NB4 (cell line): ENCODE results near the gene MASP1.

Experiments used
- POLR2A ChIP-seq: IDR thresholded peaks from 2 replicates; pipeline ENCODE4 v1.6.1; 2011; ENCODE audit warnings: mild to moderate bottlenecking; ENCODE audit not compliant: insufficient read length; ENCODE audit errors: extremely low read depth
- TF ChIP-seq, protein P1 (sequence below): IDR thresholded peaks from 2 replicates; pipeline ENCODE4 v1.6.1; 2011; ENCODE audit warnings: low read depth, low read length
- TF ChIP-seq, protein P2 (sequence below): IDR thresholded peaks from one replicate; pipeline ENCODE4 v1.5.1; 2012; ENCODE audit warnings: low read depth, low read length

DNA sequence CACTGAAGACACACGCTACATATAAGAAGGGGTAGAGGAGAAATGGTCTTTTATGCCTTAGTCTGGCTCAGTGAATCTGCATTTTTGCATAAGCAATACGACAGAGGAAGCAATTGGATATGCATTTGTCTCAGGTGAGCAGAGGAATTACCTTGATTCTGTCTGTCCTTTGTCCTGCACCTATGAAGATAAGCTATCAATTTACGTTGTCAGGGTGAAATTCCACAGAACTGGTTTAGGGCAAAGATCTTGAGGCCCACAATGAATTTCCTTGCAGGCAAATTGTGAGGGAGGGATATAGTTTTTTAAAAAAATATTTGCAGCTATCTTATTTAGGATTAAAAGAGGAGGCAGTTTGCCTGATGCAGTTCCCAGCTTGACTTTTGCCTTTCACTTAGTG, 31.6 kb upstream of the MASP1 start:
- no peak for TF ChIP-seq POLR2A
- TF ChIP-seq, protein P1, sequence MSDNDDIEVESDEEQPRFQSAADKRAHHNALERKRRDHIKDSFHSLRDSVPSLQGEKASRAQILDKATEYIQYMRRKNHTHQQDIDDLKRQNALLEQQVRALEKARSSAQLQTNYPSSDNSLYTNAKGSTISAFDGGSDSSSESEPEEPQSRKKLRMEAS = no peak
- TF ChIP-seq, protein P2, sequence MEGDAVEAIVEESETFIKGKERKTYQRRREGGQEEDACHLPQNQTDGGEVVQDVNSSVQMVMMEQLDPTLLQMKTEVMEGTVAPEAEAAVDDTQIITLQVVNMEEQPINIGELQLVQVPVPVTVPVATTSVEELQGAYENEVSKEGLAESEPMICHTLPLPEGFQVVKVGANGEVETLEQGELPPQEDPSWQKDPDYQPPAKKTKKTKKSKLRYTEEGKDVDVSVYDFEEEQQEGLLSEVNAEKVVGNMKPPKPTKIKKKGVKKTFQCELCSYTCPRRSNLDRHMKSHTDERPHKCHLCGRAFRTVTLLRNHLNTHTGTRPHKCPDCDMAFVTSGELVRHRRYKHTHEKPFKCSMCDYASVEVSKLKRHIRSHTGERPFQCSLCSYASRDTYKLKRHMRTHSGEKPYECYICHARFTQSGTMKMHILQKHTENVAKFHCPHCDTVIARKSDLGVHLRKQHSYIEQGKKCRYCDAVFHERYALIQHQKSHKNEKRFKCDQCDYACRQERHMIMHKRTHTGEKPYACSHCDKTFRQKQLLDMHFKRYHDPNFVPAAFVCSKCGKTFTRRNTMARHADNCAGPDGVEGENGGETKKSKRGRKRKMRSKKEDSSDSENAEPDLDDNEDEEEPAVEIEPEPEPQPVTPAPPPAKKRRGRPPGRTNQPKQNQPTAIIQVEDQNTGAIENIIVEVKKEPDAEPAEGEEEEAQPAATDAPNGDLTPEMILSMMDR = no peak
